Activated T-cell treated with anti-CD3 and anti-CD28 coated beads for 48 hours (primary cell): ENCODE results near the gene FAM114A1.
"Not testable (repeated sequence)": the region's sequence is repeated elsewhere in the genome, so short reads cannot be mapped to it uniquely, and the experiment has no call there.

Experiments
- DNase-seq: peaks from one replicate; pipeline ENCODE4 v3.0.0-alpha.2; 2020; ENCODE audit warnings: low read depth

Gene FAM114A1

GRCh38 chr4:38904090-38904666 lies 36.6 kb downstream of the FAM114A1 start:
- no peak for DNase-seq

GRCh38 chr4:38904682-38905081 lies 37.1 kb downstream of the FAM114A1 start:
- DNase-seq = no peak

- no peak for DNase-seq
These were observed 38.2 kb downstream of the FAM114A1 start for GRCh38 chr4:38905652-38906385.

GRCh38 chr4:38907696-38908270 lies 40.2 kb downstream of the FAM114A1 start:
- DNase-seq = no peak

GRCh38 chr4:38909015-38909414 lies 41.4 kb downstream of the FAM114A1 start:
- DNase-seq = no peak

GRCh38 chr4:38911257-38911656 lies 43.7 kb downstream of the FAM114A1 start:
- DNase-seq = no peak

- no peak for DNase-seq
These were observed 47.2 kb downstream of the FAM114A1 start for GRCh38 chr4:38914854-38915253.

GRCh38 chr4:38916267-38916666 lies 48.7 kb downstream of the FAM114A1 start:
- DNase-seq = not testable (repeated sequence)

GRCh38 chr4:38917481-38918025 lies 49.9 kb downstream of the FAM114A1 start:
- no peak for DNase-seq

GRCh38 chr4:38919494-38919893 lies 51.9 kb downstream of the FAM114A1 start:
- DNase-seq = no peak

- no peak for DNase-seq
These were observed 52.6 kb downstream of the FAM114A1 start for GRCh38 chr4:38920186-38920585.

GRCh38 chr4:38920677-38921076 lies 53.1 kb downstream of the FAM114A1 start:
- DNase-seq = no peak

- no peak for DNase-seq
These were observed 53.5 kb downstream of the FAM114A1 start for GRCh38 chr4:38921151-38921550.

- DNase-seq = no peak
These were observed 56.1 kb downstream of the FAM114A1 start for GRCh38 chr4:38923746-38924145.

- DNase-seq = no peak
These were observed 56.7 kb downstream of the FAM114A1 start for GRCh38 chr4:38924353-38924752.

- no peak for DNase-seq
These were observed 58.1 kb downstream of the FAM114A1 start for GRCh38 chr4:38925492-38926413.

GRCh38 chr4:38926896-38927295 lies 59.3 kb downstream of the FAM114A1 start:
- DNase-seq = no peak

GRCh38 chr4:38928568-38928967 lies 61.0 kb downstream of the FAM114A1 start:
- no peak for DNase-seq

GRCh38 chr4:38928974-38929373 lies 61.4 kb downstream of the FAM114A1 start:
- DNase-seq = no peak

GRCh38 chr4:38930204-38930603 lies 62.6 kb downstream of the FAM114A1 start:
- DNase-seq = no peak

- no peak for DNase-seq
These were observed 63.1 kb downstream of the FAM114A1 start for GRCh38 chr4:38930707-38931106.

- no peak for DNase-seq
These were observed 63.5 kb downstream of the FAM114A1 start for GRCh38 chr4:38931125-38931524.
